Gastrocnemius medialis (tissue), 4 donors: ENCODE data around the gene TGM2. TPM values are rescaled to one million over a fixed set of nuclear protein-coding genes. Genes with fewer than 3 reads are reported as not detected.

Experiments used
- ATAC-seq, 2 donors: fragments of 150-250 bp; one replicate each; pipeline ENCODE4 v1.9.1; 2016
- DNase-seq, 2 donors: peaks; one replicate each; pipeline ENCODE4 v3.0.0-alpha.2; 2019
- H3K27ac ChIP-seq, 4 donors: fragments of 200-600 bp; sonication (generic); 1 replicate in 1 of 4; 2 replicates in 3 of 4; pipeline ENCODE4 v1.5.1; 2016 to 2018; ENCODE audit warnings: mild to moderate bottlenecking in 2 of 4, moderate library complexity in 1 of 4
- H3K27me3 ChIP-seq, 3 donors: fragments of 200-600 bp; sonication (generic) in 2 of 3; 1 replicate in 1 of 3; 2 replicates in 2 of 3; pipeline versions ENCODE4 v1.5.1 to v1.6.0; 2016 to 2019; ENCODE audit warnings: mild to moderate bottlenecking in 1 of 3, moderate library complexity in 1 of 3
- H3K36me3 ChIP-seq, 2 donors: fragments of 200-600 bp; sonication (generic) in 1 of 2; one replicate each; pipeline ENCODE4 v1.5.1; 2017 to 2018
- H3K4me1 ChIP-seq, 2 donors: fragments of 200-600 bp; sonication (generic) in 1 of 2; one replicate each; pipeline ENCODE4 v1.5.1; 2016 to 2017; ENCODE audit warnings: mild to moderate bottlenecking in 2 of 2
- H3K4me3 ChIP-seq, 4 donors: fragments of 200-600 bp; sonication (generic) in 3 of 4; 1 replicate in 1 of 4; 2 replicates in 3 of 4; pipeline ENCODE4 v1.5.1; 2016 to 2019; ENCODE audit warnings: mild to moderate bottlenecking in 2 of 4
- H3K9me3 ChIP-seq, 3 donors: fragments of 200-600 bp; sonication (generic) in 2 of 3; 1 replicate in 1 of 3; 2 replicates in 2 of 3; pipeline ENCODE4 v1.5.1; 2016 to 2019
- CTCF ChIP-seq, 5 experiments: fragments of 450-650 bp in 3 of 5; fragments of 200-600 bp in 2 of 5; sonication (generic) in 2 of 5; IDR thresholded peaks in 4 of 5; conservative IDR thresholded peaks in 1 of 5; 1 replicate in 4 of 5; 2 replicates in 1 of 5; pipeline ENCODE4 v1.5.1; 2016 to 2019; ENCODE audit warnings: antibody characterized with exemption in 5 of 5, mild to moderate bottlenecking in 3 of 5, moderate library complexity in 3 of 5
- POLR2A ChIP-seq, 2 donors: fragments of 450-650 bp; IDR thresholded peaks; one replicate each; pipeline ENCODE4 v1.6.1; 2017; ENCODE audit warnings: antibody characterized with exemption in 2 of 2, mild to moderate bottlenecking in 2 of 2, moderate library complexity in 2 of 2
- in situ Hi-C, 4 donors: fragments of 200-750 bp; cut with MboI; loops; one replicate each; pipeline versions ENCODE4 v1.15.0 to v1.8.0; 2017; ENCODE audit warnings: low sequenced_read_pairs in 4 of 4
- intact Hi-C: fragments of 100-400 bp; cut with DNase I; formaldehyde crosslinking; loops from one replicate; pipeline ENCODE4 v1.15.1; 2023; ENCODE audit warnings: low total_unique reads
- total RNA-seq, 4 donors: library from RNA; depleted of rRNA; stranded (reverse); fragments of >200 nt; gene quantifications; one replicate each; pipeline versions ENCODE4 v1.1.0 to v1.2.3, GENCODE V29; 2016

Gene TGM2
- total RNA-seq, 4 donors from 2014 or later, result 12.8 to 152 (median 58.4) TPM

DNA sequence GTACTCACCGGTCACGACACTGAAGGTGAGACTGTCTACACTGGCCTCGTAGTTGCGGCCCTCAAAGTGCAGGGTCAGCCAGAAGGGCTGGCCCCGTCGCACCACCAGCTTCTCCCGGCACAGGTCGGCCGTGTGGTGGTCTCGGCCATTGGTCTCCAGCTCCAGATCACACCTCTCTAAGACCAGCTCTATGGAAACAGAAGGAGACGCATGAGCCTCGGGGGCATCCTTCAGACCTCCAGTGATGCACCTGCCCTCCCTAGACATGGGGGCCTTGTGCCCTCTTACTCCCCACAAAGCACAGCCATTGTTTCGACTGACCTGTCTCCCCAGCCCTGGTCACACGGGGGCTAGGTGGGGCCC lies 3.7 kb downstream of the TGM2 start:
- DNase-seq (no peak), ATAC-seq (no peak)
- intact Hi-C loops, result loop anchor here (5.0 to 10.0 kb wide), 3 partner anchors 174 to 407 kb away; partner anchors contain the start of gene VSTM2L
- H3K4me3 ChIP-seq, result no peak overlapping the region
- H3K36me3 ChIP-seq, result peaks cover 0 to 21% of the 10 kb centered on the region in 2 donors
- no peaks in the 10 kb centered on the region for H3K27me3 ChIP-seq
- H3K27ac ChIP-seq, result peak overlapping the region in 3 of 4 donors; percentile 71 to 84 (median 82)
- in situ Hi-C loops, result loop anchor here in 1 of 4 donors (5.0 kb wide), 1 partner anchor 104 kb away; no protein-coding TSS in a partner anchor
- H3K4me1 ChIP-seq, result peaks cover 27 to 45% of the 10 kb centered on the region in 2 donors
- TF ChIP-seq CTCF (IDR thresholded peaks at IDR 0.05 in 4 of 5, conservative IDR thresholded peaks at IDR 0.05 in 1 of 5) (no peak), POLR2A (IDR thresholded peaks at IDR 0.05) (no peak)
- no peaks in the 10 kb centered on the region for H3K9me3 ChIP-seq

DNA sequence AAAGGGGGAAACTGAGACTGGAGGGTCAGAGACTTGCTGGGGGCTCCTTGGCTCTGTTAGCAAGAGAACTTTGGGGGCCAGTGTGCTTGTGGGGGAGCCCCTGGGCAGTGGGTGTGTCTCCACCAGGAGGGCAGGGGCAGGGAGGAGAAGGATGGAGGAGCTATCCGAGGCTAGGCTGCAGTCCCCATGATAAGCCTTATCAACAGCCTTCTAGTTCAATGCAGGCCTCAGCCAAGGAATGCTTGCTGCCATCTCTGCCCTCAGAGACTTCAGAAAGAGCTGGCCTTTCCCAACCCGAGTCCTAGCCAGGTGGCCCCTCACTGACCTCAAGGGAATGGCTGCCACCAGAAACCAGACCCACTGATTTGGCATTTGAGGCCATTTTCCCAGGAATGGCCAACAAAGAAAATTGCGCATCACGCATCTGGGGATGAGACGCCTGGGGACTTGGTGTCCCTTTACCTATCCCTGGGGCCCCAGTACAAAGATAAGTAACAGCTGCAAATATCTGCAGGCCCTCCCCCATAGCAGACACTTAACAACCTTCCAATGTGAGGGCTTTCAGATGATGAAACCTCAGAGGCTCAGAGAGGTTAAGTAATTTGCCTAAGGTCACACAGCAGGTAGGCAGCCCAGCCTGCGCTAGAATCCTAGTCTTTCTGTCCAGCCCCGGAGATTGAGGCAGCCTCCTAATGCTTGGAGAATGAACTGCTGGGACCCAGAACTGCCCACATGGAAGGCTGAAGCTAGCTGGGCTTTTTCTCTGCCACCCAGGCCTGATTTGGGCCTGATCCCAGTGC lies 4.9 kb downstream of the TGM2 start:
- intact Hi-C loops, result loop anchor here (5.0 to 10.0 kb wide), 3 partner anchors 173 to 405 kb away; partner anchors contain the start of gene VSTM2L
- no peak for DNase-seq
- Histone ChIP-seq H3K4me1 (peaks cover 23 to 46% of the 10 kb centered on the region in 2 donors), H3K27me3 (no peaks in the 10 kb centered on the region), H3K27ac (peak overlapping the region; percentile 48 to 84 (median 76)), H3K9me3 (no peaks in the 10 kb centered on the region), H3K4me3 (no peak overlapping the region), H3K36me3 (peaks cover 0 to 33% of the 10 kb centered on the region in 2 donors)
- in situ Hi-C loops, result loop anchor here in 1 of 4 donors (5.0 kb wide), 1 partner anchor 103 kb away; no protein-coding TSS in a partner anchor
- no peak for ATAC-seq
- TF ChIP-seq CTCF (IDR thresholded peaks at IDR 0.05 in 4 of 5, conservative IDR thresholded peaks at IDR 0.05 in 1 of 5) (no peak), POLR2A (IDR thresholded peaks at IDR 0.05) (no peak)

DNA sequence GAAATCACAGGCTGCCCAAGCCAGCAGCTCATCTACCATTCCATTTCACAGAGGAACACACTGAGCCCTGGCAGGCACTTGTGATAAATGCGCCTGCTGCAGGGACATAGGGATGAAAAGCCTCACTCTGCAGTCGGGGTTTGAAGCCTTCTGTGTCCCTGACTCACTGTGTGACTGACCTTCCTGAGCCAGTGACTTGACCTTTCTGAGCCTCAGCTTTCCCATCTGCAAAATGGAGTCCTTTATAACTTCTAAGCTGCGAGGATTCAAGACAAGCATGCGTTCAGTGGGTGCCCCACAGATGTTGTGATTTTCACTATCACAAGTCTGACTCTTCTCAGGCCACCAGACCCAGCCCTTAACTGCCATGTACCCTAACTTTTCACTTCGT lies 5.5 kb downstream of the TGM2 start:
- DNase-seq (no peak), ATAC-seq (no peak)
- in situ Hi-C loops, result no loop called here
- no peaks in the 10 kb centered on the region for H3K9me3 ChIP-seq
- peaks cover 20 to 45% of the 10 kb centered on the region in 2 donors for H3K4me1 ChIP-seq
- no peak overlapping the region for H3K4me3 ChIP-seq
- intact Hi-C loops, result no loop called here
- H3K27ac ChIP-seq, result peak overlapping the region; percentile 48 to 84 (median 76)
- TF ChIP-seq POLR2A (IDR thresholded peaks at IDR 0.05) (no peak), CTCF (IDR thresholded peaks at IDR 0.05 in 4 of 5, conservative IDR thresholded peaks at IDR 0.05 in 1 of 5) (no peak)
- peaks cover 0 to 39% of the 10 kb centered on the region in 2 donors for H3K36me3 ChIP-seq
- H3K27me3 ChIP-seq, result no peaks in the 10 kb centered on the region

- TF ChIP-seq CTCF (IDR thresholded peaks at IDR 0.05 in 4 of 5, conservative IDR thresholded peaks at IDR 0.05 in 1 of 5), result no peak
- intact Hi-C loops, result no loop called here
- ATAC-seq (peak in 1 of 2 donors; percentile 26), DNase-seq (no peak)
- Histone ChIP-seq H3K4me3 (no peak overlapping the region), H3K36me3 (peaks cover 0 to 47% of the 10 kb centered on the region in 2 donors), H3K27ac (peak overlapping the region; percentile 54 to 84 (median 76)), H3K27me3 (no peaks in the 10 kb centered on the region), H3K9me3 (no peaks in the 10 kb centered on the region), H3K4me1 (peaks cover 13 to 40% of the 10 kb centered on the region in 2 donors)
- in situ Hi-C loops, result no loop called here
Observed at GRCh38 chr20:38158701-38159351, 6.2 kb downstream of the TGM2 start.
